GM21786 (cell line): ENCODE measurements around the gene EMP2.
"Not testable (repeated sequence)": the region's sequence is repeated elsewhere in the genome, so short reads cannot be mapped to it uniquely, and the experiment has no call there.

Experiments used
- ATAC-seq: cut with Tn5 transposase; IDR thresholded peaks from one replicate; pipeline ENCODE4 v1.9.1; 2021; ENCODE audit not compliant: unreplicated experiment

The EMP2 gene

GRCh38 chr16:10578474-10579316, 1.7 kb downstream of the EMP2 start:
- no peak for ATAC-seq

DNA sequence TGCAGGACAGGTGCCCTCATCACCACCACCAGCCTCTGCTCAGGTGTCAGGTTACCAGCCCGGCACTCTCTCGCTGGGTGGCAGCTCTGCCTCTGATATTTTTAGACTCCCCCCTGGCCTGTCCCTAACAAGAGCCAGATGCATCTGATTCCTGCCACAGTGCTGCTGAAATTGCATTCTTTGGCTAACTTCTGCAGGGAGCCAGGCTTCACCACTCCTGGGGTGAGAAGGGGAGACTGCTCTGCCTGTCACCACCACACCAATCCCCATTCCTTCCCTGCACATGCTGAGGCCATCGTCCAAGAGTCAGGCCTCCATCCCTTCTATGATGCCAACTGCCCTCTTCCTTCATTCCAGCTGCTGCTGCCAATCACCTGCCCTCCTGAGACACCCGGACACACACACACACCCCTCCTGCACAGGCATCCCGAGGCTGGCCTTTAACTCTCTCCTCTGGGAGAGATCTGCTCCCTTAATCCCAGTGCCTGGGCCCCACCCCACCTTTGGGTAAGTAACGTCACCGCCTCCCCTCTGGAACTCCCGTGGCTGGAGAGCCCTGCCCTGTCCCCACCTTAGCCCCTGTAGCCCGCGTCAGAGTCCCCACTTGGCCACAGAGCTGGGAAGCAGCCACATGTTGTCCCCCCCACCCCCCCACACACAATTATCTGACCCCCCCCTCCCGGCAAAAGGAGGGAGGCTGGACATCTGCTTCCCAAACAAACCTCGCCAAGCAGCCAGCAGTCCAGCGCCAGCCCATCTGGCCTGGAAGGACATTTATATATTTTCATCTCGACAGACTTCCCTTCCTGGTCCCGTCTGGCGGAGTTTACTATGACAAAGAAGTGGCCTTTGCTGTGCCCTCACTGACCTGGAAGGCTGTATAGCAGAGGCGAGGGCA, 2.8 kb downstream of the EMP2 start:
- no peak for ATAC-seq

- ATAC-seq = no peak
These were observed 3.8 kb downstream of the EMP2 start for GRCh38 chr16:10576390-10577304.

GRCh38 chr16:10575506-10576130, 4.8 kb downstream of the EMP2 start:
- no peak for ATAC-seq

- ATAC-seq = no peak
These were observed 7.8 kb downstream of the EMP2 start for GRCh38 chr16:10572611-10573010.

DNA sequence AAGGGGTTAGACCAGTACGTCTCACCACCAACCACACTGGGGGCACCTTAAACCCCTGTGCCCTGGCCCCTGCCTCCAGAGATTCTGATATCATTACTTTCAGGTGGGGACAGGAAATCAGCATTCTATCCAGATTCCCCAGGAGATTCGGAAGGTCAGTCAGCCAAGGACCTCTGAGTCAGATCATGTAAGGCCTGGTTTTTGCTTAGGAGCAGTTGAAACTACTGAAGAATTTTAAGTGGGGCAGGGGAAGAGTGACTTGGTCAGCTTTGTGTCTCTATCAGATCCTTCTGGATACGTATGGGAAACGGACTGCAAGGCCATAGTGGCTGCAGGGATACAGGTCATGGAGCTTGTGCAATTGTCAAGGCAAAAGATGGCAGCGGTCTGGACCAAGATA, 9.0 kb downstream of the EMP2 start:
- ATAC-seq = no peak

GRCh38 chr16:10569621-10570020, 10.8 kb downstream of the EMP2 start:
- no peak for ATAC-seq

- no peak for ATAC-seq
These were observed 13.8 kb downstream of the EMP2 start for GRCh38 chr16:10566613-10567012.

- no peak for ATAC-seq
These were observed 15.2 kb downstream of the EMP2 start for GRCh38 chr16:10565167-10565566.

GRCh38 chr16:10564591-10564990, 15.8 kb downstream of the EMP2 start:
- ATAC-seq = no peak

DNA sequence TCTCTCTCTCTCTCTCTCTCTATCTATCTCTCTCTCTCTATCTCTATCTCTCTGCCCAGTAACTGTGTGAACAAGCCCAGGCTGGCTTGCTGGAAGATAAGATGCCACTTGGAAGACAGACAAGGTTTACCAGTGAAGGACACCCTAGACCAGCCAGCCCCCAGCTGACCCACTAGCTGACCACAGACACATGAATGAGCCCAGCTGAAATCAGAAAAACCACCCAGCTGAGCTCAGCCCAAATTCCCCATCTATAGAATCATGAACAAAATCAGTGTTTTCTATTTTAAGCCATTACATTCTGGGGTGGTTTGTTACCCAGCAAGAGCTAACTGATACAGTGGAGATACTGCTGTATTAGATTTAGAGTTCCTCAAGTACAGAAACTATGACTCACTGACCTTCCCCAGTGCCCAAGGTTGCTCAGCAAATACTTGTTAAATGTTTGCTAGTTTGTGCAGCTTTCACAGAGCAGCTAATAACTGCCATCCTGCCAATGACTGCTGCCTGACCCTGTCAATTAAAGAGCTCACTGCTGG, 18.0 kb downstream of the EMP2 start:
- ATAC-seq = no peak

DNA sequence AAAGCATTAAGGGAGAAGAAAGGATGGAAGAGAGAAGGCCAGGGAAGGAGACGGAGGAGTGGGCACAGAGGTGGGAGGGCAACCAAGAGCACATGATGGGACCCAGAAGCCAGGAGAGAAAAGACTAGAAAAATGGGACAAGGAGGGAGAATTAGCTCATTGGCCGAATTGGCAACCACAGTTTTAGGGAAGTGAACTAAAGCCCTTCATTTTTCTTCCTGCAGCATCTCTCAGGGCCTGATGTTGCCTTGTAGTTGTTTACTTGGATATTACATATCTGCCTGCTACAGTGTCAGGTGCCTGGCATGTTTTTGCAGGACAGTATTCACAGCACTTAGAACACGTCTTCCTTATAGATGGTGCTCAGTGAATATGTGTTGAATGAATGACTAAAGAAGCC, 19.0 kb downstream of the EMP2 start:
- ATAC-seq = no peak

DNA sequence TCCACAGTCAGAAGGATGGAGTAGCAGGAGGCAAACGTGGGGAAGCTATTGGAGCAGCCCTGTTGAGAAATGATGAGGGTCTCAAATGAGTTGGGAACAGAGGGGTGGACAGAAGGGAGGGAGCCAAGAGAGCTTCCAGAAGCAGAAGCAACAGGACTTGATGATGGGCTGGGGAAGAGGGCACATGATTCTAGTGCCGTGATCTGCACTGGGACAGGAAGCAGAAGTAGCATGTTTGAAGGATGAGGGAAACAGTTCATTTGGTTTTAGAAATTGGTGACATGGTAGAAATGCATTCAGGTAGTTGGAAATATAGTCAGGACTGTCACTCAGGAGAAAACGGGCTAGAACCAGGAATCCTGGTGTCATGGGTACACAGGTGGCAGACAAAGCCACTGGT, 19.4 kb downstream of the EMP2 start:
- no peak for ATAC-seq

- ATAC-seq = not testable (repeated sequence)
These were observed 20.6 kb downstream of the EMP2 start for GRCh38 chr16:10559792-10560191.

DNA sequence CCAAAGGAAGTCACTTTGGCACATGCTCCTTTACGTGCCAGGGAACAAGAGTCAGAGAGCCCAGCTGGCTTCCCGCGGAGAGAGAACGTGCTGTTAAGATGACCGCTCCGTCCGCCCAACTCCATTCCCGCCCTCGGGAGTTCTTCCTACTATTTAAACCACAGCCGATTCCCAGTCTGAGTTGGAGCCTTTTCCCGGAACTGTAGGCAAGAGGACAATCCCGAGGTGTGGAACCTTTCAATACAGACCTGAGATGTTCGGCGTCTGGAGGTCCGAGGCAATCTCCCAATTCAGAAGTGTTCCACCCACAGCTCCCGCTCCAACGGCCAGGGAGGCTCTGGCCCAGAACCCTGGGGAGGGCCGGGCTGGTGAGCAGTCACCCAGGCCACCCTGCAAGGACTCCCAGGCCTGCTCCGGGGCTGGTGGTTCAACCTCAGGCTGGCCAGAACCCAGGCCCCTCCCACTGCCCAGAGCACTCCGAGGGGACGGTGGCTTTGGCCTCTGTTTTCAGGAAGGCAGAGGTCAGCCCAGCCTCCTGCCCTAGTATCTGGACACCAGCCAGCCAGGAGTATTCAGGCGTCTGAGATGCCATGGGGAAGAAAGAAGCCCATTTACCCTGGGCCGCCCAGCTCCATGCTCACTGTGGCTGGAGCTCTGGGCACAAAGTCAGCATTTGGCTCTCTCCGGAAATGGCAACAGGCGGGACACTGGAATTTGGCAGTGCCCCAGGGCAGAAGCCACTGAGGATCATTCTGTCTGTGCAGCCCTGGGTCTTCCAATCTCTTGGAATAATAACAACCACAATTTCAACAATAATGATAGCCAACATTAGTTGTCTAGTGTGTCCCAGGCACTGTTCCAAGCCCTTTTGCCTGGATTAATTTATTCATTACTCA, 21.4 kb downstream of the EMP2 start:
- no peak for ATAC-seq

GRCh38 chr16:10558305-10558704, 22.1 kb downstream of the EMP2 start:
- ATAC-seq = no peak

- ATAC-seq = no peak
These were observed 22.6 kb downstream of the EMP2 start for GRCh38 chr16:10557750-10558149.

DNA sequence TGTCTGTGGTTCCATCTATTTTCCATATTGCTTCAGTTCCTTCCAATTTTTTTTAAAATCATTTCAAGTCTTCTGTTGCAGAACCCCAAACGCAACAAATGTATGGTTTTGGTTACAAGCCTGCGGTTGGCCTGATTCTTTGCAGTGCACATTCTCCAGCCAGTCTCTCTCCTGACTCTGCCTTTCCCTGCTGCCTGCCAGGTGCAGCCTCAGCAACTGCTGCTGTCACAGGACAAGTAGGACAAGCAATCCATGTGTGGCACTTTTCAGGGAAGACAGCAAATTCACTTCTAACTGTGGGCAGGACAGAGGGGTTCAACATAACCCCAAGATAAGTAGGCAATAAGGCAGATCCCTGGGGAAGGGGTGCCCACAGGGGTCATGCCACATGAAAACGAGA, 24.2 kb downstream of the EMP2 start:
- ATAC-seq = no peak

- no peak for ATAC-seq
These were observed 25.8 kb downstream of the EMP2 start for GRCh38 chr16:10554569-10554968.
